ENCODE data around the gene CDH13. TPM values are rescaled to one million over a fixed set of nuclear protein-coding genes. Genes with fewer than 3 reads are reported as not detected.

The CDH13 gene
- total and polyA plus RNA-seq, 2 of the 8 experiments (the other 6 are each of a cell fraction or from before 2014, with no cell fraction given): 2.3 to 2.4 TPM

DNA sequence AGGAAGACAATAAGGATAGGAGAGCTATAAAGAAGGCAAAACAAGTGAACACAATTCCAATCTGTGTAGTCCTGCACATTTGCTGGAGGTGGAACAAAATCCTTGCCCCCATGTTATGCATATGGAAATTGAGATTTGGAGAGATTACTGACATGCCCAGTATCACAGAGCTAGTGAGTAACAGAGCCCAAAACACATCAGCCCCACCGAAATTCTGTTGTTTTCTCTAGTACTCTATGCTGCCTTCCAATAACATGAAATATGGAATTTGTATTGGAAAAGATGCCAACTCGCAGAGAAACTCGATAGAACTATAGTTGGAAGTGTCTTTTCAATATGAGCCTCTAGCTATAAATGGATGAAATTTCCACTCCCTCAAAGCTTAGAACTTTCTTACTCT lies 456.6 kb downstream of the CDH13 start (continued):
- TF ChIP-seq CTCF (IDR thresholded peaks at IDR 0.05; ENCODE audit: control extremely low read depth in 1 of 3, insufficient read depth in 1 of 3, low read depth in 1 of 3, low read length in 3 of 3) (no peak), SIX5 (IDR thresholded peaks at IDR 0.05; ENCODE audit: low read depth, low read length) (no peak), POU5F1 (IDR thresholded peaks at IDR 0.05; ENCODE audit: low read depth, low read length) (no peak), CBX8 (IDR thresholded peaks at IDR 0.05; ENCODE audit: borderline replicate concordance, low read depth, low read length) (no peak), PHF8 (conservative IDR thresholded peaks at IDR 0.05; ENCODE audit: low read depth, low read length) (no peak), EGR1 (IDR thresholded peaks at IDR 0.05; ENCODE audit: borderline replicate concordance, low read depth, low read length) (no peak), E2F6 (IDR thresholded peaks at IDR 0.05) (no peak)
